Activated CD4-positive, alpha-beta T cell treated with anti-CD3 and anti-CD28 coated beads, Interleukin-10, Interleukin-2, amounts not matched to agents 100 ng/mL and 50 ng/mL, durations not matched to agents 16 hours and 8 hours (primary cell): ENCODE results near the gene ACSM6.
"Not testable (repeated sequence)": the region's sequence is repeated elsewhere in the genome, so short reads cannot be mapped to it uniquely, and the experiment has no call there.

ENCODE experiments used
- DNase-seq: peaks from one replicate; pipeline ENCODE4 v3.0.0-alpha.2; 2020

ACSM6 gene

GRCh38 chr10:95193944-95194343 is at the start of gene ACSM6:
Gene ACSM6 (plus strand): TSS chr10:95194238. CDS start chr10:95194486, 248 bp downstream.
- no peak for DNase-seq

- no peak for DNase-seq
These were observed 25.3 kb upstream of the ACSM6 start for GRCh38 chr10:95168694-95169093.

- DNase-seq = no peak
These were observed 24.5 kb upstream of the ACSM6 start for GRCh38 chr10:95169522-95169921.

GRCh38 chr10:95170790-95171189 is 23.2 kb upstream of the ACSM6 start:
- no peak for DNase-seq

GRCh38 chr10:95171336-95171735 is 22.7 kb upstream of the ACSM6 start:
- DNase-seq = no peak

GRCh38 chr10:95172851-95173250 is 21.2 kb upstream of the ACSM6 start:
- no peak for DNase-seq

- no peak for DNase-seq
These were observed 17.9 kb upstream of the ACSM6 start for GRCh38 chr10:95176101-95176500.

GRCh38 chr10:95177429-95177828 is 16.6 kb upstream of the ACSM6 start:
- DNase-seq = no peak

- no peak for DNase-seq
These were observed 15.8 kb upstream of the ACSM6 start for GRCh38 chr10:95178266-95178665.

GRCh38 chr10:95178797-95179196 is 15.2 kb upstream of the ACSM6 start:
- no peak for DNase-seq

- DNase-seq = no peak
These were observed 12.3 kb upstream of the ACSM6 start for GRCh38 chr10:95181726-95182125.

- DNase-seq = peak; percentile 83
These were observed 10.5 kb upstream of the ACSM6 start for GRCh38 chr10:95183271-95184230.

GRCh38 chr10:95187617-95188016 is 6.4 kb upstream of the ACSM6 start:
- no peak for DNase-seq

- no peak for DNase-seq
These were observed 5.4 kb upstream of the ACSM6 start for GRCh38 chr10:95188593-95188992.

GRCh38 chr10:95196046-95196445 is 2.0 kb downstream of the ACSM6 start:
- DNase-seq = no peak

- no peak for DNase-seq
These were observed 7.7 kb downstream of the ACSM6 start for GRCh38 chr10:95201736-95202135.

- DNase-seq = not testable (repeated sequence)
These were observed 8.8 kb downstream of the ACSM6 start for GRCh38 chr10:95202865-95203264.

- DNase-seq = no peak
These were observed 14.8 kb downstream of the ACSM6 start for GRCh38 chr10:95208702-95209391.

- no peak for DNase-seq
These were observed 15.6 kb downstream of the ACSM6 start for GRCh38 chr10:95209509-95210127.

GRCh38 chr10:95211606-95212279 is 17.7 kb downstream of the ACSM6 start:
- DNase-seq = no peak

- no peak for DNase-seq
These were observed 20.3 kb downstream of the ACSM6 start for GRCh38 chr10:95214369-95214768.

GRCh38 chr10:95214793-95215192 is 20.8 kb downstream of the ACSM6 start:
- DNase-seq = no peak

GRCh38 chr10:95217476-95217875 is 23.4 kb downstream of the ACSM6 start:
- no peak for DNase-seq
